Fibroblast of skin of right biceps (primary cell): Measurements from ENCODE around the gene CDKN1B.
A peak's percentile ranks its signal among the peaks of the same experiment; 100 is the strongest.
"Not testable (repeated sequence)": the region's sequence is repeated elsewhere in the genome, so short reads cannot be mapped to it uniquely, and the experiment has no call there.

Experiments
- DNase-seq: peaks from one replicate; pipeline ENCODE4 v3.0.0-alpha.2; 2013

The CDKN1B gene

DNA sequence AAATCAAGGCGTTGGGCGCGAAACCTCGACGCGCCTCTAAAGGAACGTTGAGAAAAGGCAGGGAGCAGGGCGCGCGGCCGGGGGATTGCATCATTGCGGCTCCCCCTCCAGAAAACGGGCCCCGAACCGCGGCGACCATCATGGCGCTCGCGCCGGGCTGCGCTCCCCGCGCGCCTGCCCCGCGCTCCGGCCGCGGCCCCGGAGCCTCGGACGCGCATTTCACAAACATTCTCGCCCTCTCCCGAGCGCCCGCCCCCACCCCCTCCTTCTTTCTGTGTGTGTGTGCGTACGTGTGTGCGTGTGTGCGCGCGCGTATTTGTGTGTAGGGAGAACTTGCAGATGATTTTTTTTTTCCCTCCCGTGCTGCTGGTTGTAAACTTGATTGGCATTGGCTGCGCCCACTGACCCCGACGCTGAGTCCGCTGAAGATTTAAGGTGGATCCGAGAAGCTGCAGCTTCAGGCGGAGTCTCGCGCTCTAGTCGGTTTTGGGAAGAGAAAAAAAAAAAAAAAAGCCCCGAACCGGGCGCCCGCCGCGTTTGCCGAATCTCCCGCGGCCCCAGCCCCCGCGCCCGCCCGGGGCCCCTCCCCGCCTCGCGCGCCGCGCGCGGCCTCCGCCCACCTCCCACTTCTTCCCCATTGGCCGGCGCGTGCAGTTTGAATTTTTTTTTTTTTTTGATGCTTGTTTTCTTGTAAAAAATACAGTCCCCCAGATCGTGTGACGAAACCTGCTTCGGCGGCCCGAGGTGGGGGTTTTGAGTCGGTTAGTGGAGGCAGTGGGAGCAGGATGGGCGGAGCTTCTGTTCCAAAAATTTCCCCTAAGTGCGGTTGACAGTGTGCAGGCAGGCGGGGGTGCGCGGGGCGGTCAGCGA, 8.2 kb downstream of the CDKN1B start:
- DNase-seq = peak; percentile 100

GRCh38 chr12:12725956-12726554, 8.9 kb downstream of the CDKN1B start:
- DNase-seq = no peak

DNA sequence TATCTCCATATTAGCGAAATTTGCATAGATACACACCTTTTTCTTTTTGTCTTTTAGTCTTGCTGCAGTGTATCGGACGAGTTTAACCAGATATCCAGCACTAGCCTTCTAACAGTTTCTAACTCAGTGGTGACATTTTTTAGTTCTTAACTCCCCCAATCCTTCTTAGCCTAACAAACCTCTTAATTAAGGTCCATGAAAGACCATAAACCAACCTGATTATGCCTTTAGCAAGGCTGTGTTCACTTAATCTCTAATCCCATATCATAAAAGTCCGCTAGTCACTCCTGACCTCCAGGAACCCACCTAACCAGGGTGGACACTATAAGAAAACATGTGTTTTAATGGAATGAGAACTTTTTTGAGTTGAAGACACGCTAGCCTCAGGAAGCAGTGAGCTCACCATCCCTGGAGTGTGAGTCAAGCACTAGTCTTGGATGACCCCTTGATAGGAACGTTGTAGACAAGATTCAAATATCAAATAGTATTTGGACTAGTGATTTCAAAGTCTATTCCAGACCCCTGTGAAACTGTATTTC, 9.5 kb downstream of the CDKN1B start:
- DNase-seq = peak; percentile 87

DNA sequence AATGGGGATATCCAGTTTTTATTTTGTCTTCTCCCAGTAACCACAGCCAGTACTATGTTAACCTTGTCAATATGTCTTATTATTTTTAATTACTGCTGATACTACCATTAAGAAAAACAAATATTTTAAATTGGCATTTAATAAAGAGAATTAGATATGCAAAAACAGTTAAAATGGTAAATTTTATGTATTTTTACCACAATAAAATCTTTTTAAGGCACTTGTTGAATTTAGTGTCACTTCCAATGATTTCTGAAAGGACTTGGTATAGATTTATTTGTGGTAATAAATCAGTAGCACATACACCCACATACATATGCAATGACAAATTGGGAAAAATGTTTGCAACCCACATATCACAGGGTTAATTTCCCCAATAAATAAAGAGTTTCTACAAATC, 14.0 kb downstream of the CDKN1B start:
- no peak for DNase-seq

GRCh38 chr12:12731785-12732184, 14.6 kb downstream of the CDKN1B start:
- DNase-seq = no peak

DNA sequence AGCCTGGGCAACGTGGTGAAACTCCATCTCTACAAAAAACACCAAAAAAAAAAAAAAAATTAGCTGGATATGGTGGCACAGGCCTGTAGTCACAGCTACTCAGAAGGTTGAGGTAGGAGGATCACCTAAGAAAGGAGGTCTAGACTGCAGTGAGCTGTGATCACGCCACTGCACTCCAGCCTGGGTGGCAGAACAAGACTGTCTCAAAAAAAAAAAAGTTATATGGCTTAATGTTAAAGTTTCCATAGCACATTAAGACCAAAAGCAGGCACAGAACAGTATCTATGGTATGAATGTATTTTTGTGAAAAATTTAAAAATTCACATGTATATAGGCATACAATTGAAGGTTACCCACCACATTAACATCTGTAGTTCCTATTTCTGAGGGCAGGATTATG, 15.9 kb downstream of the CDKN1B start:
- no peak for DNase-seq

DNA sequence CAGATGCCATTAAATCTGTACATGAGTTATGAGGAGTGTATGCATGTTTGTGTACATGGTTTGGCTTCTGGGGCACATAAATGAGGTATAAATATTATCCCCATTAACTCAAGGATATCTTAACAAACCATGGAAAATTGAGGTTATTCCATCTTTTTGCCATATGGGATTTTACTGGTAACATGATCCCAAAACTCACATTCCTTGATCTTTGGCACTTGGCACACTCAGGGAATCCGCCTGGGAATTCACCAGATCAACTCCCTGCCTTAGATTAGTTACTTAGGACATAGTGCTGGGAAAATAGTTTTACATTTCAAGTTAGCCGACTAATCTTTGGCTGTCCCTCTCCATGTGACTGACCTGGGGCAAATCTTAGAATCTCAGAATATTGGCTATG, 16.9 kb downstream of the CDKN1B start:
- DNase-seq = peak; percentile 75

GRCh38 chr12:12734561-12735071, 17.4 kb downstream of the CDKN1B start:
- DNase-seq = peak; percentile 83

DNA sequence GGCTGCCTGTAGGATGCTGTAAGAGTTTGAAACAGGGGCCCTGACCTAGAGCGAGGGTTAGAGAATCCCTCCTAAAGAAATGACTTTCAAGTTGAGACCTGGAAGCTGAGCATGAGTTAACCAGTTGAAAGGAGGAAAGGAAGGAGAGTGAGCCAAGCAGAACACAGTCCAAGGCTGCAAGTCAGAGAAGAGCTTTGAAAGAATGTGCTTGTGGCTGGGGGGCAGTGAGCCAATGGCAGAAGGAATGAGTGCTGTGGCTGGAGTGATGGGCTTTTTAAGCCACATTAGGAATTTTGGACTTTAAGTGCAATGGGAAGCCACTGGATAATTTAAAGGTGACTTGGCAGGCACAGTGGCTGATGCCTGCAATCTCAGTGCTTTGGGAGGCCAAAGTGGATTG, 18.1 kb downstream of the CDKN1B start:
- DNase-seq = peak; percentile 84

- DNase-seq = peak; percentile 64
Measured at GRCh38 chr12:12736759-12737676, 19.9 kb downstream of the CDKN1B start.

GRCh38 chr12:12738152-12738551, 21.0 kb downstream of the CDKN1B start:
- not testable (repeated sequence) for DNase-seq

GRCh38 chr12:12741660-12742059, 24.5 kb downstream of the CDKN1B start:
- DNase-seq = no peak

GRCh38 chr12:12744546-12745305, 27.6 kb downstream of the CDKN1B start:
- DNase-seq = no peak

GRCh38 chr12:12745576-12746211, 28.5 kb downstream of the CDKN1B start:
- DNase-seq = no peak

DNA sequence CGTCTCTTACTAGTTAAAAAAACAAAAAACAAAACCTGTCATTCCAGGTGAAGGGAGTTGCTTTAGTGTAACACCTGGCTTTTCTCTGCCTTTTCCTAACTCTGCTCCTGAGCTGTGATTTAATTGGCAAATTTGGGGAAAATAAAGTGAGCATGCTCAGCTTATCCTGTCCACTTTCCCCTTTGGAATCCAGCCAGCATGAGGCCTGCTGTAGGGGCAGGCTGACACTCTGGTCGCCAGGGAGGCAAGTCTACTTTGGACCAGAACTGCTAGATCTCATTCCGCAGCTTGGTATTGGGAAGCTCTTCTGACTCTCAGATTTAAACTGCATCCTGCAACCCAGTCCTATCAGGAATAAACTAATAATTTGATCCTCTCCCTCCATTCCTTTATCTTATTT, 30.1 kb downstream of the CDKN1B start:
- no peak for DNase-seq

DNA sequence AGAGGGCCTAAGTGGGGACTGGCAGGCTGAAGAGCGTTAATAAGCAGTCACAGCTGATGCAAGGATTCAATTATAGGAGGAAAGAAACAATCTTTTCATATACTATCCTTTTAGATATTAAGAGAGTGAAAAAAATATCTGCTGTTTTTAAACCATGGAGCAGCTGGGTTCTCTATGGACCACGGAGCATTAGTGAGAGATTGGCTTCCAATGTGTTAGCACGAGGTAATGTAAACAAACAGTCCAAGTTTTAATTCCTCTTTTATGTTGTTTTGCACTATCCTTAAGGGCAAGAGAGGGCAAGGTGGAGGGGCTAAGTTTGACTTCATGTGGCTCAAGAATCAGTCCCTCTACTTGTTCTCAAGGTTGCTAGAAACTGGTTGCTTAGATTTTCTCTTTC, 30.9 kb downstream of the CDKN1B start:
- DNase-seq = no peak

GRCh38 chr12:12749433-12749832, 32.3 kb downstream of the CDKN1B start:
- DNase-seq = no peak

DNA sequence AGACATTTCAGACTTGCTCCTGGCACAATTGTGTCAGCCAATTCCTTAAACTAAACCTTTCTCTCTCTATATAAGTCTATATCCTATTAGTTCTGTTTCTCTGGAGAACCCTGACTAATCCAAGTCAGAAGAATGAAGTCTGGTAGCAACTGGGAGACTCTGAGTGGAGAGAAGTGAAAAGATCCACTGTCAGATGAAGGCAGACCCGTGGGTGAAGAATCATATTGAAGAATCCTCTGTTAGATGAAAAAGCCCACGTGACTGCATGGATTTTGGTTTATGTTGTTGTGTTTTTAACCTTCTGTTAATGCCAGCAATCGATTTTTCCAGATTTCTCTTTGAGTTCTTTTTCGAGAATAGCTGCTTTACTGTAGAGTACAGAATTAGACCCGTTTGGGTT, 38.8 kb downstream of the CDKN1B start:
- DNase-seq = no peak

DNA sequence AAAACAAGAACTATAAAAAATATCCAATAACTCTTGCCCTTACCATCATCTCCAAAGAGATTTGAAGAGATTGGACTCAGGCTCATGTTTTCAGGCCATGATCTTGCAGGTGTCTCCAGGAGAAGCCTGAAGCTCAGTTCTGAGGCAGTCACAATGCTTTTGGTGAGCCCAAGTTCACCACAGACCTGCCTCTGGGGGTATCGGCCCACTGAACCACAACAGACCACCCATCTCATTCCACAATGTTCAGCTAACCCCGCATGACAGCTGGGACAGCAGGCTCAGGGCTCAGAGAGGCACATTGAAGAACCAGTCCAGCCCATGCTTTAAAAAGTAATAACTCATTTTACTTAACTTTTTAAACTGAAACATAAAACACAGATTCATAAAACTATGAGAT, 40.0 kb downstream of the CDKN1B start:
- DNase-seq = no peak

GRCh38 chr12:12759234-12759915, 42.2 kb downstream of the CDKN1B start:
- DNase-seq = no peak

GRCh38 chr12:12764824-12765223, 47.7 kb downstream of the CDKN1B start:
- no peak for DNase-seq
